ENCODE results near the gene ZXDA.

GRCh38 chrX:57902633-57903032, 7.6 kb downstream of the ZXDA start:
- TF ChIP-seq CTCF (conservative IDR thresholded peaks at IDR 0.05; ENCODE audit: low read length), result no peak
- no peak for TF ChIP-seq EZH2phosphoT487 (IDR thresholded peaks at IDR 0.05; ENCODE audit: borderline replicate concordance)

All from Loucy (cell line).